ENCODE measurements around the gene ROS1.
"Not testable (repeated sequence)": the region's sequence is repeated elsewhere in the genome, so short reads cannot be mapped to it uniquely, and the experiment has no call there.

Gene ROS1

DNA sequence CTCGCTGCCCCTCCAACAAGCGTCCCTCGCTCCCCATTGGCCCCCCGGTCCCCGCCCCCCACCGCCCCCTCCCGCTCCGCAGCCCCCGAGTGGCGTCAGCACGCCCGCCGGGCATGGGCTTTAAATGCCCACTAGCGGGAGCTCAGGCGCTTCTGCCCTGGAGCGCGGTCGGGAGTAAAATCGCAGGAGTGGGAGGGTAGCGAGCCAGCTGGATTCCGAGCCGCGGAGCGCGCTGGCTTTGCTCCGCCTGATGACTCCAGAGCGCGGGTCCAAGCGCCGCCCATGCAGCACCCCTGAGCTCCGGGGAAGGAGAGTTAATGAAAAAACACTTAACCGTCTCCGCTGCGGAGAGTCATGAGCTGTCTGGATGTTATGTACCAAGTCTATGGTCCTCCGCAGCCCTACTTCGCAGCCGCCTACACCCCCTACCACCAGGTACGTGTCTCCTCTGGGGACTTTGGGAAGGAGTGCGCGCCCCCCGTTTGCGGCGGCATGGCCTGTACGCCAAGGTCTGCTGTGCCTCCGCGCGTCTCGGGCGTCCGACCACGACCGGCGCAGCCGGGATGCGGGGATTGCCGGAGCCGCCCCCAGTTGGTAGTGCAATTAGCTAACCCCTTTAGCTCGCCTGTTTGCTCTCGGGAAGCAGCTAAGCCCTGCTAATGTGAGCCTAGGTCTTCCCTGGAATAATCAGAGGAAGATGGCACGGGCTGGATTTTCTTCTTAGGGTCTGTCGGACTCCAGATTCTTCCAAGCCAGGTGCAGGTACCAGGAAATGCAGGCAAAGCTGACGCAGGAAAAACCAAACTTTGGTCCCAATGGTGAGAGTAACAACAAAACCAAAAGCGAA, 160.1 kb downstream of the ROS1 start, which contains the start of gene VGLL2:
Gene VGLL2 (plus strand): TSS at position 149 of the 847 bp plus-strand sequence. CDS start 206 bp downstream, at position 355.
- no peak for DNase-seq

DNA sequence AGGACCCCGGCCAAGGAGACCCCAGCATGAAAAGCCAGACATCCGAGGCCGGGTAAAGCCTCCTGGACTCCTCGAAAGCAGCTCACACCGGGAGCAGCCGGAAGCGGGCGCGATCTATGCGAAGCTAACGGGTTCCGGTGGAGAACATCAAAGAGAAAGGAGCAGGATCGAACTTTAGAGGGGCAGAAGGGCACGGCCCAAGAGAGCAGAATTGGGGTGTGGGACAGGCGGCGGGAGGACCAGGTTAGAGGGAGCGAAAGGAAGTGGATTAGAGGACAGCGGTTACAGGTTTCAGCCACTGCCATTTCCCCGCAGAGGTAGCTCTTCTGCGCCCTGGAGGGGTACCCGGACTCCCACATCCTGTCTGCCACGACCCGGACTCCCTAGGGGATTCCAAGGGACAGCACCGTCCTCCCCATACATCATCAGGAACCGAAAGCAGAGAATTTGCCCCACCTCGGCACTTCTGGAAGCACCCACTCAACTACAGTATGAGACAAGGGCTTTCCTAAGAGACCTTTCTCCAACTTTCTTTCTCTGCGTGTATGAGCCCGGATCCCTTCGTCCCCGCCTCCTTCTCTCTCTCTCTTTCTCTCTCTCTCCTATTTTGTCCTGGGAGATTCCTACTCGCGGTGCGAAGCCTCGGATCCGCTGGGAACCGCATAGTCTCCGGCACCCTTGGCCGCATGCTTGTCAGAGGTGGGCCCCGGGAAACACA, 160.9 kb downstream of the ROS1 start:
- DNase-seq: no peak

DNA sequence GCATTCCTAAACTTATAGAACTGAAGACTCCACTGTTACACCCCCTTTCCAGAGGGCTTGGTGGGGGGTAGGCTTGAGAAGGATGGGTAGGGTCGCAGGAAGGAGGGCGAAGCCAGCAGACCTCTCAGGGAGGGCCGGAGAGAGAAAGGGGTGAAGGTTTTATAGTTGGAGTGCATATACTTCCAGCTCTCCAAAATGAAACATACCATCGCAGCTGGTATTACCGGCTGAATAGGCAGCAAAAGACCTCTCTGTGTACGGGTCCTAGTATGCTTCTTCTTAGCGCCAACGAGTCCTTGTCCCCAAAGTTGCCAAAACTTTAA, 161.4 kb downstream of the ROS1 start:
- DNase-seq: no peak

DNA sequence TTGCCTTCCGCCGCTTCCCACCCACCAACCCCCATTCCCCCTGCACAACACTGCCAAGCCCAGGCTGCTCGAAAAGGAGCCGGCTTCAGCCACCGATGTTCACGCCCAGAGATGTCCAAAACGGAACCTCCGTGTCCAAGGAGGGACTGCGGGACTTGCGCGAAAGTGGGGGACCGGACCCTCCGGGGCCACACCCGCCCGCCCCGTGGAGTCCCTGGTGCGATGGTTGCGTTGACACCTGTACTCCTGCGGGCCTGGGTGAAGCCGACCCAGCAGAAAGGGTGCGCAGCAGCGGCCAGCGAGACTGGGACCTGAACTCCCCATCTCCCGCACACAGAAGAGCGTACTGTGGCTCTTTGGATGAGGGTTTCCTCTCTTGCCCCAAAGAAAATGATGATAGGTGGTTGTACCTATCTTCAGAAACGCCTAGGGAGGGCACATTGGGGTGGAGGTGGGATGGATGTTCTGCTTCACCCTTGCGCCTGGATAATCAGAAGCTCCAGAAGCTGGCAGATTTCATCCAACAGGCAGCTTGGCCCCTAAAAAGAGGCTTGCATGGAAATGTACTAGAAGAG, 162.3 kb downstream of the ROS1 start:
- no peak for DNase-seq

DNA sequence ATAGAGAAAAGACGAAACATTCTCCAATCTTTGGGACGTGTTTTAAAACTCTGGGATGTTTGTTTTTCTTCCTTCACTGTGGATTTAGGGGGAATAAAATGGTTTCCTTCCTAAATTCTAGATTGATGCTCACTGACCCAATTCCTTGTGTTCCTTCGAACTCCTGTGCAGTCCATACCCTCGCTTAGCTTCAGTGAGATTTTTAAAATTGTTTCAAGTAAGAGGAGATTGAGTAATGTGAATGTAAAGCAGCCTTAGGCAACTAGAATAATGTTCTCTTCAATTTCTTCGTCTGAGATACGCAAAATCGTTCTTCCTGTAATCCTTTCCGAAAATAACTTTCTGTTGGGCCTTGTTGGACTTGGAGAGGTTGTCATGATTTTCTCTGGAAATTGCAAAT, 162.9 kb downstream of the ROS1 start:
- no peak for DNase-seq

DNA sequence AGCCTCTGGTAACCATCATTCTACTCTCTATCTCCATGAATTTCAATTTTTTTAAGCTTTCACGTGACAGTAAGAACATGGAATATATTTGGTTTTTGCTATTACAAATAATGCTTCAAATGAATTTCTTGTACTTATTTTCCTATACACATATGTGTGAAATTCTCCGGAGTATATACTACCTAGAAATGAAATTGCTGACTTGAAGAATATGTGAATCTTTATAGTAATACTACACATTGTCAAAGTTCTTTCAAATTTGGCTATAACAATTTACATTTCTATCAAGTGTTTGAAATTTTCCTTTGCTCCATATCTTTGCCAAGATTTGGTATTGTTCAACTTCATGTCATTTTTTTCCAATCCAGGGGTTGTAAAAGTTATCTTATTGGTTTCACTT, 172.0 kb downstream of the ROS1 start:
- no peak for DNase-seq

DNA sequence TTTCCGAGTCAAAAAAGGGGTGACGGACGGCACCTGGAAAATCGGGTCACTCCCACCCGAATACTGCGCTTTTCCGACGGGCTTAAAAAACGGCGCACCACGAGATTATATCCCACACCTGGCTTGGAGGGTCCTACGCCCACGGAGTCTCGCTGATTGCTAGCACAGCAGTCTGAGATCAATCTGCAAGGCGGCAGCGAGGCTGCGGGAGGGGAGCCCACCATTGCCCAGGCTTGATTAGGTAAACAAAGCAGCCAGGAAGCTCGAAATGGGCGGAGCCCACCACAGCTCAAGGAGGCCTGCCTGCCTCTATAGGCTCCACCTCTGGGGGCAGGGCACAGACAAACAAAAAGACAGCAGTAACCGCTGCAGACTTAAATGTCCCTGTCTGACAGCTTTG, 180.8 kb downstream of the ROS1 start:
- DNase-seq: not testable (repeated sequence)

DNA sequence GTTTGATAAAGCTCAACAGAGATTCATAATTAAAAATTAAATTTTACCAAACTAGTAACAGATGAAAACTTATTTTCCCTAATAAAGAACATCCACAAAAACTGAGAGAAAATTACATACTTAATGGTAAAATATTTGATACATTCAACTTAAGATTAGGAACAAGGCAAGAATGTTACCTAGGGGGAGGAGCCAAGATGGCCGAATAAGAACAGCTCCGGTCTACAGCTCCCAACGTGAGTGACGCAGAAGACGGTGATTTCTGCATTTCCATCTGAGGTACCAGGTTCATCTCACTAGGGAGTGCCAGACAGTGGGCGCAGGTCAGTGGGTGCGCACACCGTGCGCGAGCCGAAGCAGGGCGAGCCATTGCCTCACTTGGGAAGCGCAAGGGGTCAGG, 181.2 kb downstream of the ROS1 start:
- not testable (repeated sequence) for DNase-seq

All from hematopoietic multipotent progenitor cell treated with erythropoietin and hydrocortisone succinate and interleukin-3 and kit ligand, for 8 days (in vitro differentiated cells).